Kidney epithelial cell (primary cell): Measurements from ENCODE around the gene RIN3. TPM values are rescaled to one million over a fixed set of nuclear protein-coding genes. Genes with fewer than 3 reads are reported as not detected.

Source experiments
- DNase-seq: peaks from one replicate; pipeline ENCODE4 v3.0.0-alpha.2; 2010; ENCODE audit warnings: low read depth
- H3K27me3 ChIP-seq: 2 replicates; pipeline ENCODE4 v1.6.0; 2011; ENCODE audit warnings: low read length; ENCODE audit not compliant: control insufficient read depth, insufficient read depth
- H3K36me3 ChIP-seq: 2 replicates; pipeline ENCODE4 v1.5.1; 2011; ENCODE audit warnings: low read length; ENCODE audit not compliant: control insufficient read depth, insufficient read depth
- H3K4me3 ChIP-seq: 2 replicates; pipeline ENCODE4 v1.5.1; 2011; ENCODE audit warnings: low read depth, mild to moderate bottlenecking, control low read depth, low read length
- total RNA-seq: library from RNA; depleted of rRNA; stranded (reverse); fragments of >200 nt; gene quantifications from 2 replicates; pipeline ENCODE4 v1.2.3, GENCODE V29; 2015
- TF ChIP-seq, protein P1 (sequence below): IDR thresholded peaks from 2 replicates; pipeline ENCODE4 v1.5.1; 2011; ENCODE audit warnings: mild to moderate bottlenecking, moderate library complexity, low read length, control low read depth, inconsistent platforms; ENCODE audit not compliant: insufficient read depth, poor library complexity, severe bottlenecking

The RIN3 gene
- total RNA-seq, 1 donor from 2014 or later: 6.0 TPM

- no peaks in the 10 kb centered on the region for H3K36me3 ChIP-seq
- no peak overlapping the region for H3K4me3 ChIP-seq
- no peak for DNase-seq
- TF ChIP-seq, protein P1, sequence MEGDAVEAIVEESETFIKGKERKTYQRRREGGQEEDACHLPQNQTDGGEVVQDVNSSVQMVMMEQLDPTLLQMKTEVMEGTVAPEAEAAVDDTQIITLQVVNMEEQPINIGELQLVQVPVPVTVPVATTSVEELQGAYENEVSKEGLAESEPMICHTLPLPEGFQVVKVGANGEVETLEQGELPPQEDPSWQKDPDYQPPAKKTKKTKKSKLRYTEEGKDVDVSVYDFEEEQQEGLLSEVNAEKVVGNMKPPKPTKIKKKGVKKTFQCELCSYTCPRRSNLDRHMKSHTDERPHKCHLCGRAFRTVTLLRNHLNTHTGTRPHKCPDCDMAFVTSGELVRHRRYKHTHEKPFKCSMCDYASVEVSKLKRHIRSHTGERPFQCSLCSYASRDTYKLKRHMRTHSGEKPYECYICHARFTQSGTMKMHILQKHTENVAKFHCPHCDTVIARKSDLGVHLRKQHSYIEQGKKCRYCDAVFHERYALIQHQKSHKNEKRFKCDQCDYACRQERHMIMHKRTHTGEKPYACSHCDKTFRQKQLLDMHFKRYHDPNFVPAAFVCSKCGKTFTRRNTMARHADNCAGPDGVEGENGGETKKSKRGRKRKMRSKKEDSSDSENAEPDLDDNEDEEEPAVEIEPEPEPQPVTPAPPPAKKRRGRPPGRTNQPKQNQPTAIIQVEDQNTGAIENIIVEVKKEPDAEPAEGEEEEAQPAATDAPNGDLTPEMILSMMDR: no peak
- H3K27me3 ChIP-seq: peaks cover 12% of the 10 kb centered on the region
These were observed 172.9 kb downstream of the RIN3 start for GRCh38 chr14:92686411-92686899.

DNA sequence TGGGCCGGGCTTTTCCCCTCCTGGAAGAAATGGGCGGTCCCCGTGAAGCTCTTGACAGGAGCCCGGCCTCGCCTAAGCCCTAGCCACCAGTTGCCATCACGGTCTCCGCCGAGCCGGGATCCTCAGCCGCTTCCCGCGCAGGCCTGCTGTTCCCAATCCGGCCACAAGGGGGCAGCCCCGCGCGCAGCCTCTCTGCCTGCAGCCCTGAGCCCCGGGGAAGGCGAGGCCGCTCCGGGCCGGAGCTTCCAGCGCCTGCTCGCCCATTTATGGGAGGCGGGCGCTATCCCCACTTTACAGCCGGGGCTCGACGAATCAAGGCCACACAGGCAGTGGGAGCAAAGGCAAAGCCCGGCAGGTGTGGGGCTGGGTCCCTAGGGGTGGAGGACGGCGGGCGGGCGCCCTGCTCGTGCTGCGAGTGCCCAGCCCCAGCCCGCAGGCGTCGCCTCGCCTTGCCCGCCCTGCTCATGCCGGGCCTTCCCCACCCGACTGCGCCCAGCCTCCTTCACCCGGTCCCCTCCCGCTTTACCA lies 173.4 kb downstream of the RIN3 start:
- TF ChIP-seq, protein P1: peak; percentile 95
- peaks cover 12% of the 10 kb centered on the region for H3K27me3 ChIP-seq
- no peaks in the 10 kb centered on the region for H3K36me3 ChIP-seq
- DNase-seq: no peak
- H3K4me3 ChIP-seq: peak overlapping the region; percentile 23

DNA sequence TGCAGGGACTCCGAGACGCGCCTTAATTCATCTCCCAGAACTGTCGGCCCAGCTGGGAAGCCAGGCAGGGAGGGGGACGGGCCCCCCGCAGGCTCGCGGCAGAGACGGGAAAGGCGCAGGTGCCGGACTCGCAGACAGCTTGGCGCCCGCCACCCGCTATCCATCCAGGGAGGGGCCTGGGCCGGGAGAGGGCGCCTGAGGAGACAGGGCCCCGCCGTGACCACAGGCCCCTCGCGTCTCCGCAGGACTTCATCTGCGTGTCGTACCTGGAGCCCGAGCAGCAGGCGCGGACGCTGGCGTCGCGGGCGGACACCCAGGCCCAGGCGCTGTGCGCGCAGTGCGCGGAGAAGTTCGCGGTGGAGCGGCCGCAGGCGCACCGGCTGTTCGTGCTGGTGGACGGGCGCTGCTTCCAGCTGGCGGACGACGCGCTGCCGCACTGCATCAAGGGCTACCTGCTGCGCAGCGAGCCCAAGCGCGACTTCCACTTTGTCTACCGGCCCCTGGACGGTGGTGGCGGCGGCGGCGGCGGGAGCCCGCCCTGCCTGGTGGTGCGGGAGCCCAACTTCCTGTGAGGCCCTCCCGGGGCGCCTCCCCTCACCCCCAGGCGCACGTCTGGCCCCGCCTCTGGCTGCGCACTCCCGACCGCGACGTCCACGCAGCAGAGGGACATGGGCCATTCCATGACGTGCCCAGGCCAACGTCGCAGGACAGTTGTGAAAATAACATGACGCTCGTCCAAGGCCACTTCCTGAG lies 174.3 kb downstream of the RIN3 start:
- H3K4me3 ChIP-seq: peak overlapping the region; percentile 30
- no peaks in the 10 kb centered on the region for H3K36me3 ChIP-seq
- peaks cover 12% of the 10 kb centered on the region for H3K27me3 ChIP-seq
- TF ChIP-seq, protein P1: no peak
- DNase-seq: no peak

GRCh38 chr14:92688434-92689375 lies 175.1 kb downstream of the RIN3 start:
- DNase-seq: no peak
- TF ChIP-seq, protein P1: no peak
- no peak overlapping the region for H3K4me3 ChIP-seq
- H3K36me3 ChIP-seq: no peaks in the 10 kb centered on the region
- H3K27me3 ChIP-seq: peaks cover 12% of the 10 kb centered on the region

GRCh38 chr14:92690171-92691011 lies 176.8 kb downstream of the RIN3 start:
- Histone ChIP-seq H3K36me3 (no peaks in the 10 kb centered on the region), H3K4me3 (no peak overlapping the region), H3K27me3 (peaks cover 12% of the 10 kb centered on the region)
- TF ChIP-seq, protein P1: peak; percentile 86
- no peak for DNase-seq
